ENCODE data around the gene WHRN. TPM values are rescaled to one million over a fixed set of nuclear protein-coding genes. Genes with fewer than 3 reads are reported as not detected.

Gene WHRN
- total RNA-seq, 1 donor from 2014 or later, result 11.8 TPM

DNA sequence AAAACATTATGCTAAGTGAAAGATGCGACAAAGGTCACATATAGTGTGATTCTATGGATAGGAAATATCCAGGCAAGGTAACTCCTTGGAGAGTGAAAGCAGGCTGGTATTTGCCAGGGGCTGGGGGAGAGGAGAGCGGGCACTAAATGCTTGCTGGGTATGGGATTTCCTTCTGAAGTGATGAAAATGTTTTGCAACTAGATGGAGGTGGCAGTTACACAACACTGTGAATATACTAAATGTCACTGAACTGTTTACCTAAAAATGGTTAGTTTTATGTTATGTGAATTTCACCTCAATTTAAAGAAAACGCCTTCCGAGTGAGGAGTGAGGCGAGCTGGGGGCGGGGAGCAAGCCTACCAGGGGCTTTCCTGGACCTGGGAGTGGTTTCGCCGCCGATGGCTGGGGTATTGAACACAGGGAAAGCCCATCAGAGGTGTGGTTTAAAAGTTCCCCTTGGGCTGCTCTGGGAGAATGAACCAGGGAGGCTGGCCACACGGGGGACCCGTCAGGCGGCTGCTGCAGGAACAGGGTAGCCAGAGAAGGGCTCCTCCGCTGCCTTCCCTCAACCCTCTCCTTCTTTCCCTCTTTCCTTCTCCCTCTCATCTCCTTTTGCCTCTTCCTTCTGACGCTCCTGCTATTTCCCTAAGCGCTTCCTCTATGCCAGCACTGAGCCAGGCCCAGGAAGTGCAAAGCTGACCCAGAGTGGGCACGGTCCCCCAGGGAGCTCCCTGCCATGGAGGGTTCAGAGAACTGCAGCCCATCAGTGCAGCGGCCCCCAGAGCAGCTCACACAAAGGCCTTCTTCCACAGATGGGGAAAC lies 122.4 kb downstream of the WHRN start:
- DNase-seq (ENCODE audit: low spot score), result no peak

DNA sequence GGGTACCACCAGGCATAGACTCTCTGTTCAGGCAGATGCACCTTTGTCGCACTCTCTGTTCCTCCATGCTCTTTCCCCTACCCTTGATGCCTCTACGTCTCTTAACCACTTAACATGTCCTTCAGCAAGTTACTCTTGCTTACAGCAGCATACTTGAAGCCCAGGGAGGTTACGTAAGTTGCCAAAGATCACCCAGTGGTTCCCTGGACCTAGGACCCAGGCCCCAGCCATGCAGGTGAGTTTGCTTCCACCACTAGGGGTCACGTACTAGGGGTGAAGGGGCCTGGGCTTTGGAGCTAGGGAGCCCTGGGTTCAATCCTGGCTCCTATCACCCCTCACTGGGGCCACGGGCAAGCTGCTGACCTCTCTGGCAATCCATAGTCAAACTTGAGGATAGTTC lies 126.4 kb downstream of the WHRN start:
- DNase-seq (ENCODE audit: low spot score), result no peak

DNA sequence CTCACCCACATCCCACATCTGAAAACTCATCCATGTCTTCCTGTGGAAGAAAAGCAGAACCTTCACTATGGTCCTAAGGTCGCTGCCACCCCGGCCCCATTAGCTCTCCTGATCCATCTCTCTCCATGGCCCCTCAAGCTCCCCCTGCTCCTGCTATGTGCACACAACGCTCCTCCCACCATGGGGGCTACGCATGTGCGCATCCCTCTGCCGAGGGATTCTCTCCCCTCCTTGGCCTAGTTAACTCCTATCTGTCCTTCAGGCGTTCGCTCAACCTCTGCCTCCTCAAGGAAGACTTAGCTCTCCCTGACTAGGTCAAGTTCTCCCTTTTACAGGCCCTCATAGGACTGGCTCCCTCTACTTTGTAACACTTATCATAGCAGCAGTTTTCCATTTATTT lies 127.3 kb downstream of the WHRN start:
- DNase-seq (ENCODE audit: low spot score), result no peak

DNA sequence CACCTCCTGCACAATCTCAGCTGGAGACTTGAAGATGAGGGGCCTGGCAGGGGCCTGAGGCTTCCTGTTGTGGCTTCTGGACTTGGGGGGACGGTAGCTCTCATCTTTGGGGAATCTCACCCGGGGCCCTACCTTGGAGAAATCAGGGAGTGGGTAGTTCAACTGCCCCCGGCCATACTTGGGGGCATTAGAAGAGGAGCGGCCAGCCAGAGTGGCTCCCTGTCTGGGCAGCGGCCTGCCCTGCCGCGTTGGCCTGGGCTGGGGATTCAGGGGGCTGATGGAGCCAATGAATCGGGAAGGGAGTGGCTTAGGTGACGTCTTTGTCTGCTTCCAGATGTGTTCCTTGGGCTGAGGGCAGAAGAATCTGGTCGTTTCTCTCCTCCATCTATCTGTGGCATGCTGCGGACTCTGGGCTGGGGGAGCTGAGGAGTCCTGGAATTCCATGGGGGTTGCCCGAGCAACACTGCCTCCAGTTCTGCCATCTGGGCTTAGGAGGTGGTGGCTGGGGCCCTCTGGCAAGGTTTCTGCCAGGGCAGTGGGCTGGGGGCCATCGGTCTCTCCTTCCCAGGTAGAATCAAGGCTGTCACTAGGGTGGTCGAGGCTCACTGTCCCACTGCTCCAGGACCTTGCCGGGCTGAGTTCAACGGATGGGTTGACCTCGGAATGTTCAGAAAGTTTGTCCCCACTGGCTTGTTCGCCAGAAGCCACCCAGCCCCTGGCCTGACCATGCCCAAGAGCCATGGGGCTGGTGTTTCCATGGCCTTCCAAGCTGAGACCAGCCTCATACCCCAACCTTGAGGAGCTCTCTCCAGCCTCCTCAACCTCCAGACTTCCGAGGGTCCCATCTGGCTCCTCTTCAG lies 128.5 kb downstream of the WHRN start:
- no peak for DNase-seq (ENCODE audit: low spot score)

DNA sequence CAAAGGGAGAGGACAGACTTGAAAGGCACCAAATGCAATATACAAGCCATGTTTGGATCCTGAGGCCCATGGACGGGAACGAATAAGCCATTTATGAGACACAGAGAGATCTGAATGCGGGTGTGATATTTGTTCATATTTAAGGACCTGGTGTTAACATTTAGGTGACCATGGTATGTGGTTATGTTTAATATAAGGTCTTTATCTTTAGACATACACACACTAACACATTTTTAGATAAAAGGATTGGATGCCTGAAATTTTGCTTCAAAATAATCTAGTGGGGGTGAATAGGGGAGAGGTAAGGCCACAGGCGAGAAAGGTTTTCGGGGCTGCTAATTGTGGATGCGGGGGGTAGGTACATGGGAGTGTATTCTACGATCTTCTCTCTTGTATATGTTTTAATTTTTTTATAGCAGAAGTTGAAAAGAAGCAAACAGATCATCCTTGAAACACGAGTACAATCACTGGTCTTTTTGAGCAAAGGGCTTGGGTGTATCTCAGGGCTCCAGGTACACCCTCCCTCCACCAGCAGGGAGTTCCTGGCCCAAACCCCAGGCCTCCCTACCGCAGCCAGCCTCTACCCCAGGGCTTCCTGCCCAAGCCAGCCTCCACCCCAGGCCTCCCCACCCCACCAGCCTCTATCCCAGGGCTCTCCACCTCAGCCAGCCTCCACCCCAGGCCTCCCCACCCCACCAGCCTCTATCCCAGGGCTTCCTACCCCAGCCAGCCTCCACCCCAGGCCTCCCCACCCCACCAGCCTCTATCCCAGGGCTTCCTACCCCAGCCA lies 129.7 kb downstream of the WHRN start:
- no peak for DNase-seq (ENCODE audit: low spot score)

GRCh38 chr9:114374936-114375335 lies 130.3 kb downstream of the WHRN start:
- DNase-seq (ENCODE audit: low spot score), result no peak

- DNase-seq (ENCODE audit: low spot score), result no peak
Measured at GRCh38 chr9:114373960-114374730, 131.1 kb downstream of the WHRN start.

GRCh38 chr9:114372921-114373448 lies 132.3 kb downstream of the WHRN start:
- DNase-seq (ENCODE audit: low spot score), result no peak

- DNase-seq (ENCODE audit: low spot score), result no peak
Measured at GRCh38 chr9:114371973-114372917, 133.0 kb downstream of the WHRN start.

- no peak for DNase-seq (ENCODE audit: low spot score)
Measured at GRCh38 chr9:114371343-114371944, 133.8 kb downstream of the WHRN start.

DNA sequence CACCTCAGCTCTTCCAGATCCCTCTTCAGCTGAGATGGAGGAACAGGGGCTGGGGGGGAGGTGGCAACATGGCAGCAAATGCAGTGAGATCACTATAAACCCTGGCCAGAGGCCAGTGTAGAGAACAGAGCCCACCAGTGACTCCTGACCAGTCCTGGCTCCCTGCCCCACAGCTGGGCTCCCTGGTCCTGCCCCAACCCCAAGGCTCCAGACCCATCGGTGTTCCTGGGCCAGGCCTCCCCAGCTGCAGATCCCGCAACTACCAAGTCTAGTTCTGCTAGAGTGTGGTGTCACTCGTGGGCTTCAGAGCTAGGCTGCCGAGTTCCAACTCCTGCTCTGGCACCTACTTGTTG lies 134.3 kb downstream of the WHRN start:
- no peak for DNase-seq (ENCODE audit: low spot score)

DNA sequence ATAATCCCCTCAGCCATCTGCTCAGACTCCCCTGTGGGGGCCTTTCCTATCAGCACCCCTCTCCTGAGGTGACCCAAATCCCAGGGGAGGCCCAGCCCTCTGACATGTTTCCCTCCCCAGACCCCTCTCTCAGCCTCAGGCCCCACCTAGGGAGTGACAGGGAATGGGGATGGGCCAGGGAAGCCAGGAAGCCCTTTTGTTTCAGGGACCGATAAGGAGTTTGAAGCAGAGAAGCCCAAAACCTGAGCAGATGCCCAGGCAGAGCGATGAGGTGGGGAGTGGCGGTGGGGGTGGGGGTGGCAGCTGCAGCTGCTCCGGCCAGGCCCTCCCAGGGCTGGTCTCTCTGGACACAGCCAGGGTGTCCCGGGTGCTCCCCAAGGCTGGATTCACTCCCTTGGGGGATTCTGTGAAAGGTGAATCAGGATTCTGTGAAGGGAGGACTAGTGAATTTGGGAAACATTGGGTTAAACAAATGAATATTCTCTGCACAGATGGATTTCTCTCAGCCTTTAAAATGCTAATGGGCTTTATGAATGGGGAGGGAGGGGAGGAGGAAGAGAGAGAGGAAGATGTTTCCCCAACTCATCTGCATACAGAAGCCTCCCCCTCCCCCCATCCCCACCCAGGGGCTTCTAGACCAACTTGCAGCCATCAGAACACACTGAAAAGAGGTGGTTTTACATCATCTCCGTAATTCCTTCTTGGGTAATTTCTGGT lies 134.9 kb downstream of the WHRN start:
- DNase-seq (ENCODE audit: low spot score), result no peak

GRCh38 chr9:114369216-114370130 lies 135.8 kb downstream of the WHRN start:
- no peak for DNase-seq (ENCODE audit: low spot score)

- no peak for DNase-seq (ENCODE audit: low spot score)
Measured at GRCh38 chr9:114367772-114368569, 137.3 kb downstream of the WHRN start.

- DNase-seq (ENCODE audit: low spot score), result no peak
Measured at GRCh38 chr9:114367366-114367765, 137.9 kb downstream of the WHRN start.

DNA sequence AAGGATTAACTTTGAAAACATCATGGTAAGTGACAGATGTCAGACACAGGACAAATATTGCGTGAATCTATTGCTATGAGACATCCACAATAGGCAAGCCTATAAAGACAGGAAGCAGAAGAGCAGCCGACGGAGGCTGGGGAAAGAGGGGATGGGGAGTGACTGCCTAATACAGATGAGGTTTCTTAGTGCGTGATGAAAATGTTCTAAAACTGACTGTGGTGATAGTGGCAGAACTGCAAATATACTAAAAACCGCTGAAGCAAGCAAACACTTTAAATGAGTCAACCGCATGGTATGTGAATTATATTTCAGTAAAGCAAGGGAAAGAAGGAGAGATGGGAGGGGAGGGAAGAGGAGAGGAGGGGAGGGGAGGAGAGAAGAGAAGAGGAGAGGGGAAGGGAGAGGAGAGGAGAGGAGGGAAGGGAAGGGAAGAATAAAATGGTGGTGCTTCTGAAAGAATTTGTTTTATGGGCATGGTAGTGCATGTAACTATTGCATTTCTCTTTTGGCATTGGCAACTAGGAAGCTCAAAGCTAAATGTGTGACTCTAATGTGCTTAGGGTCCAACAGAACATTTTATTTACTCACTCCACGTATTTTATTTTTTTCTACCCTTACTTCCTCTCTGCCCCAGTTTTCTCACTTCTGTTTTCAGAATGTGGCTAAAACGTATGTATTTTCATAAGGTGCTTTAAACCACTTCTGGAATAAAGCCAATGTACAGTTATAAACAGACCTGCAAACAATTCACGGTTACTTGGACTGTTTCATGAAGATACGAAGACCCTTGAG lies 138.7 kb downstream of the WHRN start:
- DNase-seq (ENCODE audit: low spot score), result no peak
